H1 (cell line): Measurements from ENCODE around the gene SPC24. TPM values are rescaled to one million over a fixed set of nuclear protein-coding genes. Genes with fewer than 3 reads are reported as not detected.

Source experiments
- CTCF ChIA-PET: fragments of 300-600 bp; sonication (Branson Sonifier 250); formaldehyde crosslinking; loops from one replicate; lab custom pipeline; 2021; ENCODE audit not compliant: partially characterized antibody; lab: Charles Lee
- POLR2A ChIA-PET: fragments of 300-600 bp; sonication (Branson Sonifier 250); formaldehyde crosslinking; loops from one replicate; lab custom pipeline; 2021; ENCODE audit warnings: inconsistent platforms; ENCODE audit not compliant: partially characterized antibody; lab: Charles Lee
- DNase-seq, 2 experiments: peaks; one replicate each; pipeline versions ENCODE4 v3.0.0 to v3.0.0-alpha.2; 2010 to 2022; ENCODE audit warnings: low spot score in 2 of 2, low read depth in 1 of 2, mixed read lengths in 1 of 2
- FAIRE-seq: peaks from 2 replicates; lab custom pipeline; 2011; peaks lifted over from hg19 to GRCh38; lab: Jason Lieb, UNC
- H2AFZ ChIP-seq: 2 replicates; pipeline ENCODE4 v1.8.1; 2012; ENCODE audit warnings: low read length, inconsistent platforms
- H2AK5ac ChIP-seq: 2 replicates; pipeline ENCODE4 v1.6.1; 2013; ENCODE audit warnings: low read depth, low read length
- H2BK120ac ChIP-seq: replicated peaks from 2 replicates; pipeline ENCODE3; 2013; ENCODE audit warnings: low read depth, low read length, inconsistent platforms
- H2BK12ac ChIP-seq: 2 replicates; pipeline ENCODE4 v1.6.1; 2013; ENCODE audit warnings: low read depth, low read length
- H2BK15ac ChIP-seq: 2 replicates; pipeline ENCODE4 v1.6.1; 2013; ENCODE audit warnings: low read length
- H2BK20ac ChIP-seq: 2 replicates; pipeline ENCODE4 v1.6.1; 2013; ENCODE audit warnings: low read length
- H2BK5ac ChIP-seq: 2 replicates; pipeline ENCODE4 v1.6.1; 2013; ENCODE audit warnings: low read depth, low read length
- H3K14ac ChIP-seq: 2 replicates; pipeline ENCODE4 v1.6.1; 2013; ENCODE audit warnings: inconsistent platforms; ENCODE audit not compliant: insufficient read length
- H3K18ac ChIP-seq: 2 replicates; pipeline ENCODE4 v1.6.1; 2013; ENCODE audit warnings: low read length; ENCODE audit errors: extremely low read depth
- H3K23ac ChIP-seq: 2 replicates; pipeline ENCODE4 v1.6.1; 2013; ENCODE audit warnings: inconsistent platforms; ENCODE audit not compliant: insufficient read length
- H3K23me2 ChIP-seq: 2 replicates; pipeline ENCODE4 v1.6.1; 2013; ENCODE audit warnings: low read depth, low read length
- H3K27ac ChIP-seq: 2 replicates; pipeline ENCODE4 v1.6.1; 2011; ENCODE audit warnings: low read depth, low read length, inconsistent platforms
- H3K27me3 ChIP-seq, 4 experiments: replicated peaks in 1 of 4; 1 replicate in 1 of 4; 2 replicates in 3 of 4; pipeline versions ENCODE4 v1.6.1 to v1.8.1; 2011 to 2013; ENCODE audit warnings: low read length in 3 of 4, mild to moderate bottlenecking in 3 of 4, inconsistent platforms in 2 of 4, mixed read lengths in 2 of 4, moderate library complexity in 1 of 4; ENCODE audit not compliant: control insufficient read depth in 3 of 4, insufficient read depth in 3 of 4; ENCODE audit errors: extremely low read depth in 1 of 4
- H3K36me3 ChIP-seq, 4 experiments: 2 replicates each; pipeline versions ENCODE4 v1.6.1 to v1.8.1; 2011 to 2013; ENCODE audit warnings: mild to moderate bottlenecking in 4 of 4, low read length in 3 of 4, moderate library complexity in 2 of 4, control low read depth in 1 of 4, inconsistent platforms in 1 of 4; ENCODE audit not compliant: insufficient read depth in 4 of 4, control insufficient read depth in 2 of 4
- H3K4ac ChIP-seq: replicated peaks from 2 replicates; pipeline ENCODE3; 2013; ENCODE audit warnings: low read length, low read depth, mixed read lengths, inconsistent platforms; ENCODE audit not compliant: insufficient read length
- H3K4me1 ChIP-seq, 4 experiments: replicated peaks in 1 of 4; 1 replicate in 1 of 4; 2 replicates in 3 of 4; pipeline versions ENCODE4 v1.6.1 to v1.8.1; 2011 to 2013; ENCODE audit warnings: low read length in 3 of 4, inconsistent platforms in 2 of 4, mixed read lengths in 1 of 4; ENCODE audit not compliant: insufficient read depth in 4 of 4, control insufficient read depth in 3 of 4
- H3K4me2 ChIP-seq, 2 experiments: 2 replicates each; pipeline versions ENCODE4 v1.6.1 to v1.8.1; 2011 to 2013; ENCODE audit warnings: low read depth in 2 of 2, low read length in 2 of 2, control low read depth in 1 of 2, inconsistent platforms in 1 of 2, mild to moderate bottlenecking in 1 of 2; ENCODE audit not compliant: insufficient read depth in 1 of 2
- H3K4me3 ChIP-seq, 4 experiments: fragments of 200-600, 300-600 bp in 1 of 4; sonication (generic), shearing (Covaris generic), sonication (Bioruptor Twin) in 1 of 4; 2 replicates each; pipeline versions ENCODE4 v1.5.1 to v1.8.1; 2011 to 2016; ENCODE audit warnings: low read length in 4 of 4, low read depth in 3 of 4, control low read depth in 2 of 4, inconsistent platforms in 2 of 4, mild to moderate bottlenecking in 2 of 4, mixed read lengths in 1 of 4, moderate library complexity in 1 of 4; ENCODE audit not compliant: insufficient read depth in 2 of 4; ENCODE audit errors: extremely low read depth in 1 of 4
- H3K56ac ChIP-seq: replicated peaks from 2 replicates; pipeline ENCODE3; 2013; ENCODE audit warnings: low read depth, mild to moderate bottlenecking, mixed read lengths, low read length, inconsistent platforms; ENCODE audit not compliant: insufficient read length
- H3K79me1 ChIP-seq: 2 replicates; pipeline ENCODE4 v1.6.1; 2013; ENCODE audit warnings: low read depth, low read length, control low read depth
- H3K79me2 ChIP-seq, 2 experiments: 2 replicates each; pipeline versions ENCODE4 v1.6.1 to v1.8.1; 2012 to 2013; ENCODE audit warnings: low read length in 2 of 2, mild to moderate bottlenecking in 2 of 2, inconsistent platforms in 1 of 2; ENCODE audit not compliant: insufficient read depth in 2 of 2, control insufficient read depth in 1 of 2
- H3K9ac ChIP-seq, 4 experiments: replicated peaks in 1 of 4; 1 replicate in 1 of 4; 2 replicates in 3 of 4; pipeline versions ENCODE4 v1.6.1 to v1.8.1; 2011 to 2013; ENCODE audit warnings: low read depth in 3 of 4, low read length in 3 of 4, control low read depth in 2 of 4, mild to moderate bottlenecking in 2 of 4, moderate library complexity in 2 of 4, inconsistent platforms in 1 of 4; ENCODE audit errors: extremely low read depth in 1 of 4
- H3K9me3 ChIP-seq, 2 experiments: 2 replicates each; pipeline versions ENCODE4 v1.6.1 to v1.8.1; 2012 to 2013; ENCODE audit warnings: mild to moderate bottlenecking in 2 of 2, moderate library complexity in 2 of 2, control low read depth in 1 of 2, inconsistent platforms in 1 of 2, low read depth in 1 of 2, low read length in 1 of 2, mixed read lengths in 1 of 2; ENCODE audit not compliant: insufficient read depth in 2 of 2
- H4K20me1 ChIP-seq, 2 experiments: replicated peaks in 1 of 2; 2 replicates each; pipeline versions ENCODE3 to v1.8.1; 2011 to 2013; ENCODE audit warnings: inconsistent platforms in 2 of 2, low read length in 2 of 2, mild to moderate bottlenecking in 1 of 2; ENCODE audit not compliant: insufficient read depth in 2 of 2, control insufficient read depth in 1 of 2
- H4K5ac ChIP-seq: 2 replicates; pipeline ENCODE4 v1.6.1; 2013; ENCODE audit warnings: low read length, low read depth, mixed read lengths, inconsistent platforms; ENCODE audit not compliant: insufficient read length
- H4K8ac ChIP-seq: 2 replicates; pipeline ENCODE4 v1.8.0; 2013; ENCODE audit warnings: mild to moderate bottlenecking, moderate library complexity, low read length, inconsistent platforms; ENCODE audit not compliant: insufficient read depth; ENCODE audit errors: extremely low read depth
- H4K91ac ChIP-seq: replicated peaks from 2 replicates; pipeline ENCODE3; 2013; ENCODE audit warnings: low read length, mixed read lengths, inconsistent platforms; ENCODE audit not compliant: insufficient read length
- ASH2L ChIP-seq: fragments of 200-600, 300-600 bp; sonication (generic); IDR thresholded peaks from one replicate; pipeline ENCODE4 v1.7.1; 2017; ENCODE audit warnings: low read length
- BACH1 ChIP-seq: IDR thresholded peaks from 2 replicates; pipeline ENCODE4 v1.6.1; 2012; ENCODE audit warnings: low read length, improper control_type of control experiment
- CBX8 ChIP-seq: fragments of 300-800, 300-1000 bp; sonication (generic); IDR thresholded peaks from 2 replicates; pipeline ENCODE4 v1.7.1; 2016; ENCODE audit warnings: low read depth, low read length, borderline replicate concordance
- EP300 ChIP-seq, 2 experiments: IDR thresholded peaks; 1 replicate in 1 of 2; 2 replicates in 1 of 2; pipeline ENCODE4 v1.6.1; 2011 to 2012; ENCODE audit warnings: low read depth in 2 of 2, low read length in 2 of 2, mild to moderate bottlenecking in 2 of 2, borderline replicate concordance in 1 of 2, inconsistent platforms in 1 of 2, moderate library complexity in 1 of 2
- KDM1A ChIP-seq: fragments of 200-600, 300-600 bp; sonication (generic); IDR thresholded peaks from 2 replicates; pipeline ENCODE4 v1.7.1; 2016; ENCODE audit warnings: mild to moderate bottlenecking, low read length, borderline replicate concordance
- KDM5A ChIP-seq: fragments of 200-600 bp; IDR thresholded peaks from 2 replicates; pipeline ENCODE4 v1.7.1; 2012; ENCODE audit warnings: mild to moderate bottlenecking, low read length, inconsistent platforms, mixed read lengths
- MAFK ChIP-seq: IDR thresholded peaks from 2 replicates; pipeline ENCODE4 v1.6.1; 2012; ENCODE audit warnings: low read depth, mild to moderate bottlenecking, improper control_type of control experiment, low read length
- RXRA ChIP-seq: IDR thresholded peaks from 2 replicates; pipeline ENCODE4 v1.6.1; 2011; ENCODE audit warnings: low read depth, mild to moderate bottlenecking, low read length, moderate library complexity; ENCODE audit not compliant: insufficient read depth
- SIN3A ChIP-seq, 2 experiments: IDR thresholded peaks in 1 of 2; conservative IDR thresholded peaks in 1 of 2; 2 replicates each; pipeline ENCODE4 v1.6.1; 2011 to 2012; ENCODE audit warnings: low read length in 2 of 2, improper control_type of control experiment in 1 of 2, low read depth in 1 of 2, mild to moderate bottlenecking in 1 of 2
- SP4 ChIP-seq: IDR thresholded peaks from 2 replicates; pipeline ENCODE4 v1.6.1; 2012; ENCODE audit warnings: low read length, inconsistent platforms
- TCF12 ChIP-seq: IDR thresholded peaks from 2 replicates; pipeline ENCODE4 v1.6.1; 2011; ENCODE audit warnings: low read depth, mild to moderate bottlenecking, low read length
- WGBS, 2 experiments: shearing (Covaris generic) in 1 of 2; methylation state at CpG; one replicate each; pipeline versions ENCODE4 v1.1.6 to v1.1.7; 2013 to 2015; ENCODE audit warnings: low lambda C conversion rate in 2 of 2, mixed read lengths in 2 of 2, inconsistent platforms in 1 of 2, low coverage in 1 of 2, missing lambda C conversion rate in 1 of 2; ENCODE audit not compliant: insufficient replicate concordance in 2 of 2, insufficient coverage in 1 of 2, insufficient read length in 1 of 2; ENCODE audit errors: extremely low coverage in 1 of 2, missing lambda C conversion rate in 1 of 2; 5-methylcytosine and 5-hydroxymethylcytosine counted together
- polyA plus RNA-seq, 7 experiments: library from polyadenylated mRNA; depleted of rRNA in 3 of 7; stranded (reverse) in 5 of 7; unstranded in 2 of 7; fragments of >200 nt in 5 of 7; fragments of 200-250 nt in 2 of 7; gene quantifications; 1 replicate in 5 of 7; 2 replicates in 1 of 7; 4 replicates in 1 of 7; pipeline versions ENCODE4 v1.2.1 to v1.2.3, GENCODE V29; 2011 to 2013; ENCODE audit warnings: missing spikeins in 2 of 7, mixed read lengths in 2 of 7
- total RNA-seq: library from RNA; stranded (reverse); fragmentation: NEBNext Ultra II Directional; extraction: Animal tissue kit (Norgen Biotek cat#: 25700); gene quantifications from 2 replicates; pipeline ENCODE4 v1.2.1, GENCODE V29; 2021
- TF ChIP-seq, protein P1 (sequence below): IDR thresholded peaks from 2 replicates; pipeline ENCODE4 v1.6.1; 2012; ENCODE audit warnings: low read length, inconsistent platforms

Gene SPC24
- total and polyA plus RNA-seq, 2 of the 8 experiments (the other 6 are each of a cell fraction or from before 2014, with no cell fraction given) = 17.7 to 42.4 TPM

DNA sequence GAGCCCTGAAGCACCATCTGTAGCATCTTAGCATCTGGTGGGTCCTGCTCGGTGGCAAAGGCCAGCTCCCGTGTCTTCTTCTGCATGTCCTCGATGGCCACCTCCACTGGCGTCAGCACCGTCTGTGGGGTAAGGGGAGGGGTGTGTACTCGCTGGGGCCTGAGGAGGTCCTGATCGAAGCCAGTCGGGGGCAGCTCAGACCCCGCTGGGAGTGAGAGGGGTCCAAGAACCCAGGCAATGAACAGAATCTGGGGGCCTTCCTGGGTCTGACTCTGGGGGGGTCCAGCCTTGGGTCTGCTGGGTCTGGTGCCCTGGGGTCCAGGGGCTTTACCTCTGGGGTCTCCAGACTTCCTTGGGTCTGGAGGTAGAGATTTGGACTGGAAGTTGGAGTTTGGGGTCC lies 45.3 kb upstream of the SPC24 start:
- H3K56ac ChIP-seq = no peak overlapping the region
- H3K4ac ChIP-seq = no peak overlapping the region
- H3K9me3 ChIP-seq = no peaks in the 10 kb centered on the region
- WGBS, 2 experiments = 86% methylated on average over 8 of the region's 9 CpGs; no CpG with 5 or more reads in 1 of the 2 experiments
- H4K20me1 ChIP-seq = peaks cover 0 to 1% of the 10 kb centered on the region in 2 experiments
- no peak overlapping the region for H2AK5ac ChIP-seq
- FAIRE-seq (no peak), DNase-seq (no peak)
- H2BK20ac ChIP-seq = no peak overlapping the region
- H3K4me3 ChIP-seq = no peak overlapping the region
- no peak overlapping the region for H3K18ac ChIP-seq
- H4K91ac ChIP-seq = no peak overlapping the region
- ChIA-PET POLR2A (interaction anchor here (0.6 to 1.3 kb wide), 2 partner anchors 45 to 78 kb away, joined by 3 read pairs; no protein-coding TSS in a partner anchor), CTCF (interaction anchor here (1.4 kb wide), 1 partner anchor 10 kb away, joined by 3 read pairs; no protein-coding TSS in a partner anchor)
- H3K27me3 ChIP-seq = no peaks in the 10 kb centered on the region
- no peak overlapping the region for H4K8ac ChIP-seq
- H2AFZ ChIP-seq = no peak overlapping the region
- H2BK15ac ChIP-seq = no peak overlapping the region
- no peak overlapping the region for H3K27ac ChIP-seq
- no peak overlapping the region for H4K5ac ChIP-seq
- no peak overlapping the region for H3K23ac ChIP-seq
- no peak overlapping the region for H2BK12ac ChIP-seq
- no peaks in the 10 kb centered on the region for H3K79me1 ChIP-seq
- H3K36me3 ChIP-seq = peaks cover 0 to 3% (median 0%) of the 10 kb centered on the region in 4 experiments; a peak in 1 of 8 replicates
- H3K14ac ChIP-seq = no peak overlapping the region
- no peaks in the 10 kb centered on the region for H3K79me2 ChIP-seq
- no peak overlapping the region for H3K9ac ChIP-seq
- no peak overlapping the region for H2BK120ac ChIP-seq
- H3K4me1 ChIP-seq = peaks cover 0 to 3% (median 2%) of the 10 kb centered on the region in 4 experiments; a peak in 3 of 7 replicates
- peaks cover 6% of the 10 kb centered on the region; the same call in 1 of the 2 replicates for H3K23me2 ChIP-seq
- no peak overlapping the region for H3K4me2 ChIP-seq
- H2BK5ac ChIP-seq = no peak overlapping the region
- TF ChIP-seq RXRA = no peak
- TF ChIP-seq MAFK = no peak
- TF ChIP-seq EP300 (IDR thresholded peaks at IDR 0.05; ENCODE audit: borderline replicate concordance in 1 of 2, low read depth in 2 of 2, low read length in 2 of 2) = no peak
- TF ChIP-seq KDM1A = no peak
- TF ChIP-seq KDM5A = no peak
- no peak for TF ChIP-seq CBX8
- TF ChIP-seq BACH1 = no peak
- no peak for TF ChIP-seq SP4
- TF ChIP-seq, protein P1, sequence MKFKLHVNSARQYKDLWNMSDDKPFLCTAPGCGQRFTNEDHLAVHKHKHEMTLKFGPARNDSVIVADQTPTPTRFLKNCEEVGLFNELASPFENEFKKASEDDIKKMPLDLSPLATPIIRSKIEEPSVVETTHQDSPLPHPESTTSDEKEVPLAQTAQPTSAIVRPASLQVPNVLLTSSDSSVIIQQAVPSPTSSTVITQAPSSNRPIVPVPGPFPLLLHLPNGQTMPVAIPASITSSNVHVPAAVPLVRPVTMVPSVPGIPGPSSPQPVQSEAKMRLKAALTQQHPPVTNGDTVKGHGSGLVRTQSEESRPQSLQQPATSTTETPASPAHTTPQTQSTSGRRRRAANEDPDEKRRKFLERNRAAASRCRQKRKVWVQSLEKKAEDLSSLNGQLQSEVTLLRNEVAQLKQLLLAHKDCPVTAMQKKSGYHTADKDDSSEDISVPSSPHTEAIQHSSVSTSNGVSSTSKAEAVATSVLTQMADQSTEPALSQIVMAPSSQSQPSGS = no peak
- no peak for TF ChIP-seq TCF12
- no peak for TF ChIP-seq SIN3A (conservative IDR thresholded peaks at IDR 0.05 in 1 of 2, IDR thresholded peaks at IDR 0.05 in 1 of 2; ENCODE audit: low read depth in 1 of 2, low read length in 2 of 2)
- no peak for TF ChIP-seq ASH2L
